Renal cortical epithelial cell (primary cell): ENCODE data around the gene IDE. TPM values are rescaled to one million over a fixed set of nuclear protein-coding genes. Genes with fewer than 3 reads are reported as not detected.
"Not testable (repeated sequence)": the region's sequence is repeated elsewhere in the genome, so short reads cannot be mapped to it uniquely, and the experiment has no call there.

Experiments
- DNase-seq: peaks from one replicate; pipeline ENCODE4 v3.0.0-alpha.2; 2011; ENCODE audit warnings: low read depth
- total RNA-seq: library from RNA; depleted of rRNA; stranded (reverse); fragments of >200 nt; gene quantifications from 2 replicates; pipeline ENCODE4 v1.2.3, GENCODE V29; 2014

The IDE gene
- total RNA-seq, 1 donor from 2014 or later, result 46.4 TPM

GRCh38 chr10:92490387-92490786 lies 83.5 kb downstream of the IDE start:
- no peak for DNase-seq

- DNase-seq, result no peak
Measured at GRCh38 chr10:92486637-92487036, 87.3 kb downstream of the IDE start.

GRCh38 chr10:92483539-92483938 lies 90.4 kb downstream of the IDE start:
- DNase-seq, result no peak

- no peak for DNase-seq
Measured at GRCh38 chr10:92480413-92480812, 93.5 kb downstream of the IDE start.

- no peak for DNase-seq
Measured at GRCh38 chr10:92479547-92479946, 94.3 kb downstream of the IDE start.

- DNase-seq, result no peak
Measured at GRCh38 chr10:92478536-92478935, 95.4 kb downstream of the IDE start.

- DNase-seq, result no peak
Measured at GRCh38 chr10:92475357-92475868, 98.5 kb downstream of the IDE start.

- no peak for DNase-seq
Measured at GRCh38 chr10:92470026-92470425, 103.9 kb downstream of the IDE start.

GRCh38 chr10:92464364-92464763 lies 109.5 kb downstream of the IDE start:
- no peak for DNase-seq

GRCh38 chr10:92463582-92463981 lies 110.3 kb downstream of the IDE start:
- no peak for DNase-seq

GRCh38 chr10:92454955-92455354 lies 118.9 kb downstream of the IDE start:
- not testable (repeated sequence) for DNase-seq

- no peak for DNase-seq
Measured at GRCh38 chr10:92452313-92452712, 121.6 kb downstream of the IDE start.

GRCh38 chr10:92451431-92451830 lies 122.5 kb downstream of the IDE start:
- no peak for DNase-seq

GRCh38 chr10:92450896-92451295 lies 123.0 kb downstream of the IDE start:
- DNase-seq, result no peak

- no peak for DNase-seq
Measured at GRCh38 chr10:92440578-92440977, 133.3 kb downstream of the IDE start.

GRCh38 chr10:92438220-92438619 lies 135.7 kb downstream of the IDE start:
- no peak for DNase-seq

GRCh38 chr10:92436611-92437010 lies 137.3 kb downstream of the IDE start:
- DNase-seq, result no peak

GRCh38 chr10:92436065-92436464 lies 137.8 kb downstream of the IDE start:
- not testable (repeated sequence) for DNase-seq

- no peak for DNase-seq
Measured at GRCh38 chr10:92434385-92434784, 139.5 kb downstream of the IDE start.

- no peak for DNase-seq
Measured at GRCh38 chr10:92432596-92432995, 141.3 kb downstream of the IDE start.

GRCh38 chr10:92430103-92430502 lies 143.8 kb downstream of the IDE start:
- no peak for DNase-seq

GRCh38 chr10:92421550-92421949 lies 152.3 kb downstream of the IDE start:
- no peak for DNase-seq

- no peak for DNase-seq
Measured at GRCh38 chr10:92420546-92421275, 153.2 kb downstream of the IDE start.
